Ectodermal cell (in vitro differentiated cells): ENCODE data around the gene SEMA3F.
"Not testable (repeated sequence)": the region's sequence is repeated elsewhere in the genome, so short reads cannot be mapped to it uniquely, and the experiment has no call there.

ENCODE experiments used
- H3K27ac ChIP-seq: 2 replicates; pipeline ENCODE4 v1.7.0; 2013; ENCODE audit warnings: mild to moderate bottlenecking, low read depth, low read length; ENCODE audit not compliant: insufficient read depth, poor library complexity, severe bottlenecking
- H3K27me3 ChIP-seq: 2 replicates; pipeline ENCODE4 v1.7.0; 2013; ENCODE audit warnings: mild to moderate bottlenecking, low read length; ENCODE audit not compliant: insufficient read depth, control insufficient read depth, poor library complexity, severe bottlenecking
- H3K36me3 ChIP-seq: one replicate; pipeline ENCODE4 v1.7.0; 2013; ENCODE audit warnings: low read length; ENCODE audit not compliant: control insufficient read depth, insufficient read depth
- H3K4me1 ChIP-seq: one replicate; pipeline ENCODE4 v1.7.0; 2013; ENCODE audit warnings: low read length; ENCODE audit not compliant: control insufficient read depth, insufficient read depth
- H3K4me3 ChIP-seq: 2 replicates; pipeline ENCODE4 v1.7.0; 2013; ENCODE audit warnings: low read depth, low read length, control low read depth; ENCODE audit not compliant: insufficient read depth
- H3K9me3 ChIP-seq: 2 replicates; pipeline ENCODE4 v1.7.0; 2013; ENCODE audit warnings: mild to moderate bottlenecking, low read length, moderate library complexity; ENCODE audit not compliant: control insufficient read depth
- whole genome bisulfite sequencing, 2 experiments: methylation state at CpG; one replicate each; pipeline ENCODE4 v1.1.7; 2013; ENCODE audit warnings: missing lambda C conversion rate in 2 of 2; 5-methylcytosine and 5-hydroxymethylcytosine counted together

Gene SEMA3F

GRCh38 chr3:50211368-50211717 is 56.2 kb downstream of the SEMA3F start:
- 75 to 84% methylated on average over 5 of the region's 5 CpGs for WGBS, 2 experiments
- not testable (repeated sequence) for H3K4me1 ChIP-seq, H3K27ac ChIP-seq, H3K4me3 ChIP-seq, H3K9me3 ChIP-seq, H3K36me3 ChIP-seq
- H3K27me3 ChIP-seq = peaks cover 12% of the 10 kb centered on the region

- 90 to 96% methylated on average over 2 of the region's 2 CpGs for WGBS, 2 experiments
- peaks cover 6% of the 10 kb centered on the region for H3K27me3 ChIP-seq
- no peaks in the 10 kb centered on the region for H3K36me3 ChIP-seq
- H3K27ac ChIP-seq = no peak overlapping the region
- H3K9me3 ChIP-seq = no peaks in the 10 kb centered on the region
- peaks cover 9% of the 10 kb centered on the region for H3K4me1 ChIP-seq
- no peak overlapping the region for H3K4me3 ChIP-seq
Observed at GRCh38 chr3:50211930-50212329, 56.8 kb downstream of the SEMA3F start.

- Histone ChIP-seq H3K27me3 (peaks cover 2% of the 10 kb centered on the region), H3K27ac (no peak overlapping the region), H3K36me3 (no peaks in the 10 kb centered on the region), H3K4me1 (peaks cover 9% of the 10 kb centered on the region), H3K9me3 (no peaks in the 10 kb centered on the region), H3K4me3 (no peak overlapping the region)
- WGBS, 2 experiments = 80 to 85% methylated on average over 4 of the region's 4 CpGs
Observed at GRCh38 chr3:50212502-50212901, 57.4 kb downstream of the SEMA3F start.

GRCh38 chr3:50212971-50213370 is 57.8 kb downstream of the SEMA3F start:
- H3K27ac ChIP-seq = no peak overlapping the region
- no peaks in the 10 kb centered on the region for H3K36me3 ChIP-seq
- H3K9me3 ChIP-seq = no peaks in the 10 kb centered on the region
- WGBS, 2 experiments = 95% methylated on average over 3 of the region's 3 CpGs
- H3K4me1 ChIP-seq = peaks cover 9% of the 10 kb centered on the region
- no peaks in the 10 kb centered on the region for H3K27me3 ChIP-seq
- no peak overlapping the region for H3K4me3 ChIP-seq

GRCh38 chr3:50213373-50213772 is 58.2 kb downstream of the SEMA3F start:
- H3K36me3 ChIP-seq = no peaks in the 10 kb centered on the region
- no peaks in the 10 kb centered on the region for H3K27me3 ChIP-seq
- WGBS, 2 experiments = 95 to 96% methylated on average over 12 of the region's 12 CpGs
- H3K4me1 ChIP-seq = peaks cover 9% of the 10 kb centered on the region
- no peaks in the 10 kb centered on the region for H3K9me3 ChIP-seq
- H3K4me3 ChIP-seq = no peak overlapping the region
- no peak overlapping the region for H3K27ac ChIP-seq

GRCh38 chr3:50214824-50215223 is 59.7 kb downstream of the SEMA3F start:
- Histone ChIP-seq H3K9me3 (no peaks in the 10 kb centered on the region), H3K4me3 (no peak overlapping the region), H3K27ac (no peak overlapping the region), H3K27me3 (no peaks in the 10 kb centered on the region), H3K36me3 (no peaks in the 10 kb centered on the region), H3K4me1 (peaks cover 9% of the 10 kb centered on the region)
- 93 to 94% methylated on average over 10 of the region's 10 CpGs for WGBS, 2 experiments

GRCh38 chr3:50215529-50215928 is 60.4 kb downstream of the SEMA3F start:
- no peak overlapping the region for H3K27ac ChIP-seq
- H3K27me3 ChIP-seq = no peaks in the 10 kb centered on the region
- H3K4me3 ChIP-seq = no peak overlapping the region
- H3K36me3 ChIP-seq = no peaks in the 10 kb centered on the region
- 91 to 95% methylated on average over 6 of the region's 9 CpGs for WGBS, 2 experiments
- peaks cover 15% of the 10 kb centered on the region for H3K4me1 ChIP-seq
- H3K9me3 ChIP-seq = no peaks in the 10 kb centered on the region

GRCh38 chr3:50217681-50218080 is 62.6 kb downstream of the SEMA3F start:
- no peak overlapping the region for H3K4me3 ChIP-seq
- H3K27me3 ChIP-seq = no peaks in the 10 kb centered on the region
- H3K36me3 ChIP-seq = no peaks in the 10 kb centered on the region
- 83 to 90% methylated on average over 10 of the region's 10 CpGs for WGBS, 2 experiments
- H3K9me3 ChIP-seq = no peaks in the 10 kb centered on the region
- peaks cover 9% of the 10 kb centered on the region for H3K4me1 ChIP-seq
- H3K27ac ChIP-seq = no peak overlapping the region

GRCh38 chr3:50218448-50218847 is 63.3 kb downstream of the SEMA3F start:
- 96% methylated on average over 17 of the region's 17 CpGs for WGBS, 2 experiments
- H3K27me3 ChIP-seq = no peaks in the 10 kb centered on the region
- no peak overlapping the region for H3K4me3 ChIP-seq
- H3K4me1 ChIP-seq = peaks cover 9% of the 10 kb centered on the region
- H3K27ac ChIP-seq = no peak overlapping the region
- H3K36me3 ChIP-seq = no peaks in the 10 kb centered on the region
- H3K9me3 ChIP-seq = no peaks in the 10 kb centered on the region

- WGBS, 2 experiments = 94 to 95% methylated on average over 5 of the region's 5 CpGs
Observed at GRCh38 chr3:50219285-50219684, 64.2 kb downstream of the SEMA3F start.

GRCh38 chr3:50220109-50220508 is 65.0 kb downstream of the SEMA3F start:
- Histone ChIP-seq H3K9me3 (no peaks in the 10 kb centered on the region), H3K27me3 (no peaks in the 10 kb centered on the region), H3K27ac (no peak overlapping the region), H3K36me3 (no peaks in the 10 kb centered on the region), H3K4me1 (peaks cover 9% of the 10 kb centered on the region), H3K4me3 (no peak overlapping the region)
- 88 to 90% methylated on average over 6 of the region's 6 CpGs for WGBS, 2 experiments

More at GRCh38 chr3:50219285-50219684, 64.2 kb downstream of the SEMA3F start:
- no peak overlapping the region for H3K27ac ChIP-seq
- no peak overlapping the region for H3K4me3 ChIP-seq
- H3K27me3 ChIP-seq = no peaks in the 10 kb centered on the region
- H3K36me3 ChIP-seq = no peaks in the 10 kb centered on the region
- H3K4me1 ChIP-seq = peaks cover 9% of the 10 kb centered on the region
- H3K9me3 ChIP-seq = no peaks in the 10 kb centered on the region
